ENCODE measurements around the gene ADRA2C.

GRCh38 chr4:3797831-3798790 lies 31.9 kb downstream of the ADRA2C start:
- TF ChIP-seq, protein P1, sequence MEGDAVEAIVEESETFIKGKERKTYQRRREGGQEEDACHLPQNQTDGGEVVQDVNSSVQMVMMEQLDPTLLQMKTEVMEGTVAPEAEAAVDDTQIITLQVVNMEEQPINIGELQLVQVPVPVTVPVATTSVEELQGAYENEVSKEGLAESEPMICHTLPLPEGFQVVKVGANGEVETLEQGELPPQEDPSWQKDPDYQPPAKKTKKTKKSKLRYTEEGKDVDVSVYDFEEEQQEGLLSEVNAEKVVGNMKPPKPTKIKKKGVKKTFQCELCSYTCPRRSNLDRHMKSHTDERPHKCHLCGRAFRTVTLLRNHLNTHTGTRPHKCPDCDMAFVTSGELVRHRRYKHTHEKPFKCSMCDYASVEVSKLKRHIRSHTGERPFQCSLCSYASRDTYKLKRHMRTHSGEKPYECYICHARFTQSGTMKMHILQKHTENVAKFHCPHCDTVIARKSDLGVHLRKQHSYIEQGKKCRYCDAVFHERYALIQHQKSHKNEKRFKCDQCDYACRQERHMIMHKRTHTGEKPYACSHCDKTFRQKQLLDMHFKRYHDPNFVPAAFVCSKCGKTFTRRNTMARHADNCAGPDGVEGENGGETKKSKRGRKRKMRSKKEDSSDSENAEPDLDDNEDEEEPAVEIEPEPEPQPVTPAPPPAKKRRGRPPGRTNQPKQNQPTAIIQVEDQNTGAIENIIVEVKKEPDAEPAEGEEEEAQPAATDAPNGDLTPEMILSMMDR (IDR thresholded peaks at IDR 0.05) = no peak
- no peak for TF ChIP-seq ZFX (IDR thresholded peaks at IDR 0.05; ENCODE audit: borderline replicate concordance)
